A549 (cell line): ENCODE results near the gene CCSER1.

ENCODE experiments used
- BHLHE40 ChIP-seq: IDR thresholded peaks from 2 replicates; pipeline ENCODE4 v1.6.1; 2012; ENCODE audit warnings: low read depth, low read length, inconsistent platforms
- EP300 ChIP-seq, 2 experiments: fragments of >200 bp; sonication (Bioruptor Twin); formaldehyde crosslinking; IDR thresholded peaks; 2 replicates in 1 of 2; 3 replicates in 1 of 2; pipeline ENCODE4 v1.6.1; 2016 to 2017
- JUNB ChIP-seq: fragments of >200 bp; sonication (Bioruptor Twin); formaldehyde crosslinking; IDR thresholded peaks from 2 replicates; pipeline ENCODE4 v1.6.1; 2016
- MAZ ChIP-seq: fragments of 150-350 bp; IDR thresholded peaks from 2 replicates; pipeline ENCODE4 v1.6.1; 2014; ENCODE audit warnings: antibody characterized with exemption, low read depth, low read length, borderline replicate concordance
- NFE2L2 ChIP-seq: fragments of 150-350 bp; conservative IDR thresholded peaks from 2 replicates; pipeline ENCODE4 v1.6.1; 2014; ENCODE audit warnings: low read length
- RAD21 ChIP-seq, 2 experiments: fragments of >200 bp in 1 of 2; sonication (Bioruptor Twin) in 1 of 2; formaldehyde crosslinking in 1 of 2; IDR thresholded peaks in 1 of 2; conservative IDR thresholded peaks in 1 of 2; 2 replicates in 1 of 2; 3 replicates in 1 of 2; pipeline ENCODE4 v1.6.1; 2012 to 2018; ENCODE audit warnings: inconsistent platforms in 1 of 2
- TFCP2L1 ChIP-seq: fragments of 250-450 bp; sonication (Bioruptor Pico); IDR thresholded peaks from 2 replicates; pipeline ENCODE4 v1.5.0; 2021; ENCODE audit warnings: mild to moderate bottlenecking
- ZFP36 ChIP-seq: fragments of 450-650 bp; IDR thresholded peaks from 2 replicates; pipeline ENCODE4 v1.6.1; 2014; ENCODE audit warnings: borderline replicate concordance; ENCODE audit not compliant: partially characterized antibody
- TF ChIP-seq, protein P1 (sequence below): fragments of >200 bp; sonication (Bioruptor Twin); formaldehyde crosslinking; IDR thresholded peaks from 3 replicates; pipeline ENCODE4 v1.5.1; 2016
- TF ChIP-seq, protein P2 (sequence below): IDR thresholded peaks from 2 replicates; pipeline ENCODE4 v1.6.1; 2012
- TF ChIP-seq, protein P3 (sequence below): fragments of 150-350 bp; IDR thresholded peaks from 2 replicates; pipeline ENCODE4 v1.6.1; 2014; ENCODE audit warnings: low read depth, mild to moderate bottlenecking, low read length

DNA sequence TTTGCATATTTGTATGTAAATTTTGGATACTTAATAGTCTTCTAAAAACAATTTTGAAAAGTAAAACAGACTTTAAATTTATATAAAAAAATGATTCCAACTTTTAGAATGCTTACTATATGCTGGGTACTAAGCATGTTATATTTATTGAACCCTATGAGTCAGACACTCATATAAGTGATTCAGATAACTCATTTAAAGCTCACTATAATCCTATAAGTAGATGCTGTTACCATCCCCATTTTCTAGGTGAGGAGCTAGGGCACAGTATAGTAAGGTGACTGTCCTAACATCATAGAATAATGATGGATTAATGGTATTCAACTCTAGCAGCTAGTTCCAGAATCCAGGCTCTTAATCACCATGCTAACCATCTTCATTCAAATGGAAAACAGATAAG, 1299.5 kb downstream of the CCSER1 start:
- TF ChIP-seq, protein P1, sequence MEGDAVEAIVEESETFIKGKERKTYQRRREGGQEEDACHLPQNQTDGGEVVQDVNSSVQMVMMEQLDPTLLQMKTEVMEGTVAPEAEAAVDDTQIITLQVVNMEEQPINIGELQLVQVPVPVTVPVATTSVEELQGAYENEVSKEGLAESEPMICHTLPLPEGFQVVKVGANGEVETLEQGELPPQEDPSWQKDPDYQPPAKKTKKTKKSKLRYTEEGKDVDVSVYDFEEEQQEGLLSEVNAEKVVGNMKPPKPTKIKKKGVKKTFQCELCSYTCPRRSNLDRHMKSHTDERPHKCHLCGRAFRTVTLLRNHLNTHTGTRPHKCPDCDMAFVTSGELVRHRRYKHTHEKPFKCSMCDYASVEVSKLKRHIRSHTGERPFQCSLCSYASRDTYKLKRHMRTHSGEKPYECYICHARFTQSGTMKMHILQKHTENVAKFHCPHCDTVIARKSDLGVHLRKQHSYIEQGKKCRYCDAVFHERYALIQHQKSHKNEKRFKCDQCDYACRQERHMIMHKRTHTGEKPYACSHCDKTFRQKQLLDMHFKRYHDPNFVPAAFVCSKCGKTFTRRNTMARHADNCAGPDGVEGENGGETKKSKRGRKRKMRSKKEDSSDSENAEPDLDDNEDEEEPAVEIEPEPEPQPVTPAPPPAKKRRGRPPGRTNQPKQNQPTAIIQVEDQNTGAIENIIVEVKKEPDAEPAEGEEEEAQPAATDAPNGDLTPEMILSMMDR, result no peak
- TF ChIP-seq, protein P2, sequence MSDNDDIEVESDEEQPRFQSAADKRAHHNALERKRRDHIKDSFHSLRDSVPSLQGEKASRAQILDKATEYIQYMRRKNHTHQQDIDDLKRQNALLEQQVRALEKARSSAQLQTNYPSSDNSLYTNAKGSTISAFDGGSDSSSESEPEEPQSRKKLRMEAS, result no peak
- TF ChIP-seq JUNB (no peak), TFCP2L1 (CRISPR knock-in tag) (no peak), EP300 (IDR thresholded peaks at IDR 0.05) (no peak), BHLHE40 (no peak), NFE2L2 (no peak), RAD21 (conservative IDR thresholded peaks at IDR 0.05 in 1 of 2, IDR thresholded peaks at IDR 0.05 in 1 of 2) (no peak), ZFP36 (no peak), MAZ (no peak)
- TF ChIP-seq, protein P3, sequence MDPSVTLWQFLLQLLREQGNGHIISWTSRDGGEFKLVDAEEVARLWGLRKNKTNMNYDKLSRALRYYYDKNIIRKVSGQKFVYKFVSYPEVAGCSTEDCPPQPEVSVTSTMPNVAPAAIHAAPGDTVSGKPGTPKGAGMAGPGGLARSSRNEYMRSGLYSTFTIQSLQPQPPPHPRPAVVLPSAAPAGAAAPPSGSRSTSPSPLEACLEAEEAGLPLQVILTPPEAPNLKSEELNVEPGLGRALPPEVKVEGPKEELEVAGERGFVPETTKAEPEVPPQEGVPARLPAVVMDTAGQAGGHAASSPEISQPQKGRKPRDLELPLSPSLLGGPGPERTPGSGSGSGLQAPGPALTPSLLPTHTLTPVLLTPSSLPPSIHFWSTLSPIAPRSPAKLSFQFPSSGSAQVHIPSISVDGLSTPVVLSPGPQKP, result no peak
